ENCODE results near the gene DAP.
"Not testable (repeated sequence)": the region's sequence is repeated elsewhere in the genome, so short reads cannot be mapped to it uniquely, and the experiment has no call there.

The DAP gene

DNA sequence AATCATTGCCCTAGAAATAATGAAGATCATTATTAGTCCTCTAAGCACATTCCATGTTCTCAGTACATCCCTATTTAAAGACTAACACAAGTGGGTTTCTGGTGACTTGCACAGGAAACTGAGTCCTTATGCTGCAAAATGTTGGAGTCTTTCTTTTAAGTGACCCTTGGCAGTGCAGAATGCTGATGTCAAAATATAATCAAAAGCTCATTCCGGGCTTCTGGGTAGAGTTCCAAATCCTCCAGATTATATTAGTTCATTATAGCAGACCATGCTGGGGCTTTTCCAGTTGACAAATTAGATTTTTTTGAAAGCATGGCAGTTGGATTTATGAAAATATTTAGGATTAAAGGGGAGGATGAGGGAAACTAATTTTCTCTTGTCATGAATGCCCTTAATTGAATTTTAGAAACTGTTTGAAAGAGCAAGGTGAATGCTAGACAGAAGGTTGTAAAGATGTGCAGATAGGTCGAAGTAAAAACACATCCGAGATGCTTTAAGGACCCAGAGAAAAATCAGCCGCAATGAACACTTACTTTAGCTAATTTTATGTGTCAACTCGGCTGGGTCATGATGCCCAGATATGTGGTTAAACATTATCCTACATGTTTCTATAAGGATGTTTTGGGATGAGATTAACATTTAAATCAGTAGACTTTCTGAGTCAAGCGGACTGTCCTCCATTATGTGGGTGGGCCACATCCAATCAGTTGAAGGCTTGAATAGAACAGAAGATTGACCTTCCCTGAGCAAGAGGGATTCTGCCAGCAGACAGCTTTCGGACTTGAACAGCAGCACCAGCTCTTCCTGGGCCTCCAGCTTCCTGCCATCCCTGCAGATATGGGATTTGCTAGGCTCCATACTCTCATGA, 88.7 kb downstream of the DAP start:
- DNase-seq (ENCODE audit: low read depth) = no peak

DNA sequence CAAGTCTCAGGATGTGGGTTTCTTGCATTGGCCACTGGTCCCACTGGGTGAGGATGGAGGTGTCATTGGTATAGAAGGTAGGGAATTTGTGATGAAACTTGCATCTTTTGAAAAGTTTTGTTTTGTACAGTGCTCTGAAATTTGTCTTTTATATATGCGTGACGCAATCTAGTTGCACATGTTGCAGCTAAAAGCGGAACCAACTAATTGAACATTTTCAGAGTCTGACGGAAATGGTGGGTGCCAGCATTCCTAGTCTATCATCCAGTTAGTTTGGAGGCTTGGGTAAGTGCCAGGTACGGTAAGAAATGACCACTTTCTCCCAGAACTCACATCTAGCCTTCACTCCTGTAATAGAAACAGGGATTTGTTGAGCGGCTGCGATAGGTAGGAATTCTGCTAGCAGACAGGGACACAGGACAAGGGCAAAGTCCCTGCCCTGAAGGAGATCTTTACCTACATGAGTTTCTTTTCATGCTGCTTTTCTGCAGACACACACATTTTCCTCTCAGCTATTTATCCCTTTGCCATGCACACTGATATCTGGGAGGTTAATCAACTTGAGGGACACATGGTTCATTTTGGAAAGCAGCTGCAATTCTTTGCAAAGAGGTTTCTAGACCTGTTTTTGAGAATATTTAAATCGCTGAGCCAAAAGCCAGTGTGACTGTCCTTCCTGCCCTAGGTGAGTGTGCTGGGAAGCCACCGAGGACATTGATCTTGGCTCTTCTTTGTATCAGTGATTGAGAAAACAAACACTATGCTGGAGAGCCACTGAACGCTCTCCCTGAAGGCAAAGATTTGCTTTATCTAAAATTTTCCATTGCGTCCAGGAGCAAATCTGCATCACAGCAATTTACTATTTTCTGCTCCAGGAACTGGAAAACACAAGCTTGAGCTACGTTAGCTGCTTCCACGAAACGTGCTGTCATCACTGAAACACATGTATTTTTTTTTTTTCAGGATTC, 89.7 kb downstream of the DAP start:
- no peak for DNase-seq (ENCODE audit: low read depth)

DNA sequence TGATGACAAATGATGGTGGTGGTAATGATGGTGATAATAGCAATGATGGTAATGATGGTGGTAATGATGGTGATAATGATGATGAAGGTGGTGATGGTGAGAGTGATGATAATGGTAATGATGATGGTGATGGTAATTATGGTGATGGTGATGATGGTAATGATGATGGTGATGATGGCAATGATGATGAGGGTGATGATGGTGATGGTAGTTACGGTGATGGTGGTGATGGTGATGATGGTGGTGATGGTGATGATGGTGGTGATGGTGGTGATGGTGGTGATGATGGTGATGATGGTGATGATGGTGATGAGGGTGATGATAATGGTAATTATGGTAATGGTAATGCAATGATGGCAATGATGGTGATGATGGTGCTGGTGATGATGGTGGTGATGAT, 91.1 kb downstream of the DAP start:
- no peak for DNase-seq (ENCODE audit: low read depth)

DNA sequence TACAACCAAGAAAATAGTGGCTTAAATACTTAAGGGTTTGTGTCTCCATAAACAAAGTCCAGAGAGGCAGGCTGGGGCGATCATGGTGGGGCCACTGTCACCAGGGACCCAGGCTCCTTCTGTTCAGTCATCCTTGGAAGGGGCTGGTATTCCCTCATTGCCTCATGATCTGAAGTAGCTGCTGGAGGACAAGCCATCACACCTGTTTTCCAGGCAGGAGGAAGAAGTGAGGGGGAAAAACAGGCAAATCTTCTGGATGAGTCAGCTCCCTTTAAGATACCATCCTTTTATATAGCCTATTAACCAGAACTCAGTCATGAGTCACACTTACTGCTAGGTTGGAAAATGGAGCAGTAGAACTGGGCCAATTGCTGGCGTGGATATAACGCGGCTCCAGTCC, 92.3 kb downstream of the DAP start:
- DNase-seq (ENCODE audit: low read depth) = no peak

DNA sequence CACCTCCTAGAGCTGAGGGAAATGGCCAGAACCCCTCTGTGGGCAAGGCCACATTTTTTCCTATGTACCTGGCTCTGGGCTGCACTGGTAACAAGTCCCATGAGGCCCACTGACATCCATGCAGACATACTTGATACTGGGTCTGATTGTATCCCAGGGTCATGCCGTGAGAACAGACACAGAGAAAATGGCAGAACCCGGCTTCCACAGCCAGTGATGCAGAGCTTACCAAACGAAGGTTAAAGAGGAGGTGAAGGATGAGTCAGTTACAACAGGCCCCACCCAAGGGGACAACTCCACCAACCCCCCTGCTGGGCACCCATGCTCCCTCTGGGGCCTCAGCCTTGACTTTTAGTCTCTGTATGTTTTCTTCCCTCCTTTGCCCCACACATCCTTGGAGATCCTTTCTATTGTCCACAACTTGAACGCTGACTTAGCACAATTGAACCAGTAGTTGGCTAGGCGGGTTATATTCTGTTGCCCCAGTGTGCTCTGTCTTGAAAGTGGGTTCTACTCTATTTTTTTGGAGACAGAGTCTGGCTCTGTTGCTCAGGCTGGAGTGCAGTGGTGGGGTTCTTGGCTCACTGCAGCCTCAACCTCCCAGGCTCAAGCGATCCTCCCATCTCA, 93.5 kb downstream of the DAP start:
- no peak for DNase-seq (ENCODE audit: low read depth)

DNA sequence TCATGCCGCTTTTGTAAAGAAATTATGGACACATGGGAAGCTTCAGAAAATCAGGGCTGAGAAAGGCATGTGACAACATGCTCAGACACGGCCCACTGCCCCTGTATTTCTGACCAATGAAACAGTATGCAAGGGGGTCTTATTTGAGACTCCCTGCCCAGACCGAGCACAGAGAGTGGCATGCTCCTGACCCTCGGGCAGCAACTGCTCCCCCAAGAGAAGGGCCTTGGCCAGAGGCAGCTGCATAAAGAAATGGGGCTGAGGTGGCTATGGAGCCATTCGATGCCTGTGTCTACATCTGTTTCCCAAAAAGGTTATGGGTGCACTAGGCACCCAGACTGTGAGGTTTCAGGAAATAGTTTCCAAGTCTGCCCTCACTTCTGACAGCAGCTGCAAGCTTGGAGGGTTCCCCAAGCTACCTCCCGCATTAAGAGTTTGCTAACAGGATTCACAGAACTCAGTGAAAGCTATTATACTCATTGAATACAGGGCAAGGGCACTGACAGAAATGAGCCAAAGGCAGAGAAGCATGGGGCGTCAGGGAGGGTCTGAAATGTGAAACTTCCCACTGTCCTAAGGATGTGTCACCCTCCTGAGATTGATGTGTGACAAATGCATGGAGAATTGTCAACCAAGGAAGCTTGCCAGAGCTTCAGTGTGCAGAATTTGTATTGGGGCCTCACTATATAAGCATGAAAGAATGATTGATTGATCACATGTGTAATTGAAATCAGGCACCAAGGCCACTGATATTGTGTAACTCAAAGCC, 94.3 kb downstream of the DAP start:
- no peak for DNase-seq (ENCODE audit: low read depth)

DNA sequence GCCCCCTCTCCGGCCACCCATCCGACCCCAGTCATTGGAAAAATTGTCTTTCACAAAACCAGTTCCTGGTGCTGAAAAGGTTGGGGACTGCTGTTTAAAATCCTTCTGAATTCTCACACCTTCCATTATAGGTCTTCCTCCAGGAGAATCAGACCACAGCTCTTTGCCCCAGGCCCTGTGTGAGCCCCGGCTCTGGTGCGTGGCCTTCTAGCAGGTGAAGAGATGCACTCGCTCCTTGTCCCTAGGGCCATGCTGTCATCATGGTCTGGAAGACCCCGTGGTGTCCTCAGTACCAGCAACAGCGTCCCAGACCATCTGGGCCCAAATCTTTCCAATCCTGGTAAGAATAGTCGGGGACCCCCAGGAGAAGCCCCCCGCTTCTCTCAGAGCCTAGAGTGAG, 95.2 kb downstream of the DAP start:
- no peak for DNase-seq (ENCODE audit: low read depth)

DNA sequence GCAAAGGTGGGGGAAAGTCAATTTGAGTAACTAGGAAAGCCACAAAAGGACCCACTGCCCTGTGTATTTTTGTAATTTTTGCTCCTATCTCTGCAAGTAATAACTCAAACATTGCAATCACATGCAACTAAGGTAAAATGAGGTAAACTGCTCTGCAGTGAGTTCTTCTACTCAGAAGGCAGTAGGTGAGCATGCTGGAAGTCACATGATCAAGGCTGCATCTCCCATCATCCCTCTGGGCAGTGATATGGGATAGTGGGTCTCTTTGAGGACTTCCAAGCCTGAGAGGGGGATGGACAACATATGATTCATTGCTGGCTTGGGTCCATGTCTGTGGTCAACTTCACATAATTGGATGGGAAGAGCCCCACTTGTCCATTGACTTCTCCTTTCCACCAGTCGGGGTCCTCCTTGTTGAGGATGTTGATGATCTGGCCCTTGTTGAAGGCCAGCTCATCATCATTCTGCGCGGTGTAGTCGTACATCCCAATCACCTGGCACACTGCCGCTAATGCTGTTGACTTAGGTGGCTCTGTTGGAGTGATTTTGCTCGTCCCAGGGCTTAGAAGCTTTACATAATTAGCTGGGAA, 96.8 kb downstream of the DAP start:
- DNase-seq (ENCODE audit: low read depth) = not testable (repeated sequence)

DNA sequence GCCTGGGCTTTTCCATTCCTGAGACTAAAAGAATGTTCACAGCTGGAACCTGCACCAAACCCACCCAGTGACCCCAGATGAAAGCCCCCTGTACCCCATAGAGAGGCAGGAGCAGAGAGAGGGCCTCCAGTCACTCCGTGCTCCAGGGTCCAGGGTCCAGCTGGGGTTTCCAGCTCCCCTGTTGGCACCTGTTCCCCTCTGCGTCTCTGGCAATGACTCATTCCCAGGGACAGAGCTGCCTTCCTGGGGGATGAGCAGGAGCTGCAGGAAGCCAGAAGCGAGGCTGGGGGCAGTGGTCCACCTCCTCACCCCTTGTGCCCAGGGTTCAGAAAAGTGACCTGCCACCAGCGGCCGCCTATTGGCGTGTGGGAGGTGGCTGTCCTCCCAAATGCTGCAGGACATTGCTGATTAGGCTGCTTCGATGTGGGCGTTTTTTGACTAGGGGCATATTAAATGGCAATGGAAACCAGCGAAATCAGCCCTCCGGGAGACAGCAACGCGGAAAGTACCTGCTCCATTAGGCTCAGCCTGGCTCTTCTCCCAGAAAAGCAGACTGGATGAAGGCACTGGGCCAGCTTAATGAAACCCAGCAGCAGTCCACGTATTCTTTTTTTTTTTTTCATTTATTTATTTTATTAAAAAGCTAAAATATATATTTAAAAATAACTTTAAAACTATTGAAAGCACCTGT, 97.4 kb downstream of the DAP start:
- DNase-seq (ENCODE audit: low read depth) = no peak

DNA sequence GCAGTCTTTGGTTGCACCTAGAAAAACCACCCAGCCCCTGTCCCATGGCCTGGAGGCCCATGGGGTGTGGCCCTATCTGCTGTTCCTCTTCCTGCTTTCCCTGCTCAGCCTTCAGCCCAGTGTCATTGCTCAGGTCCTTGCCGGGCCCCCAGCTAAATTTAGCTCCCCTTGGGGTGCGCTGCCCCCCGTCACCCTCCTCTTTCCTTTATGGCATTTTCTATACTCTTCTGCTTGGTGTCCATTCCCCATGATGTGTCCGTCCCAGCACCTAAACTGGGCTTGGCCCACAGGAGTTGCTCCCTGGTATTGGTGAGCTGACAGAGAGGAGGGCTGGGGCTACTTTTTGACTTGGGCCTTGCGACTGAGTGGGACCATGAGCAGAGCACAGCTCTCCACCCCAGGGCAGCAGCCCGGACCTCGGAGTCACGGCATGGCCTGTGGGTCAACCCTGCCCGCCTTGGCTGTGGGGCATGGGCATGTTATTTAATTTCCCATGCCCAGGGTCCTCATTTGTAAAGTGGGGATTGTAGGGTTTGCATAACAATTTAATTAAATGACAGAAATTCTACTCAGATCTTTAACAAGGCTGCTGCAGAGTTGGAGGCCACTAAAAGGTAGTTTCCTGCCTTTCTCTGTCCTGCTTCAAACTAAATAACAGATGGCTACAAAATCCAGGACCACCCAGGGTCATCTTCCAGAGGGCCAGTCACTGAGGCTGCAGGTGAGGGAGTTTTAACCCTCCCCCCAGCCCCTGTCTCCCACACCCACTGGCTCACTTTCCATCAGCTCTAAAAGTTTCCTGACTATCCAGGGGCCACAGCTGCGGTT, 98.2 kb downstream of the DAP start:
- DNase-seq (ENCODE audit: low read depth) = no peak

DNA sequence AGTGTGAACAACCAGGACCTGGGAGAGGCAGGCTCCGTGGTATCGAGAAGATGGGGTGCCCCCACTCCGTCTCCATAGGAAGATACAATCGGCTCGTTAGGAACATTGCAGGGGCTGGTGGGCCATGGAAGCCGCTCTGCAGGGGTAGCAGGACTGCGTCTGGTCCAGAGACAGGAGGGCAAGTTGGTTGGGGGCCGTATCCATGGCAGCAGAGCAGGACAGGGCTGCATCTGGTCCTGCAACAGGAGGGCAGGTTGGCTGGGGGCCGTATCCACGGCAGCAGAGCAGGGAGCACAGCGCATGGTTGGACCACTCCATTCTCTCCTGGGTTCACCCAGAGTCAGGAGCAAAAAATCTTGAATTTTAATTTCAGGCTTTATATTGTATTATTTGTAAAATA, 99.0 kb downstream of the DAP start:
- no peak for DNase-seq (ENCODE audit: low read depth)

DNA sequence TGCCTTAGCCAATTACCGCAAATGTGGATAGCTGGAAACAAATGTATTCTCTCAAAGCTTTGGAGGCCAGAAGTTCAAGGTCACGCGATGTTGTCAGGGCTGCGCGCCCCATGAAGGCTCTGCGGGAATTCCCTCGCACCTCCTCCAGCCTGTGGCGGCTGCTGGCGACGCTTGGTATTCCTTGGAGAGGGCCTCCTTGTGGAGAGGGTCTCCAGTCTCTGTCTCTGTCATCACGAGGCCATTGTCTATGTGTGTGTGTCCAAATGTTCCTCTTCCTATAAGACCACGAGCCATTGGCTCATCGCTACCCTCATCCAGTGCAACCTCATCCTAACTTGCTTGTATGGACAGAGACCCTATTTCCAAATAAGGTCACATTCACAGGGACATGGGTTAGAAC, 99.6 kb downstream of the DAP start:
- DNase-seq (ENCODE audit: low read depth) = no peak

DNA sequence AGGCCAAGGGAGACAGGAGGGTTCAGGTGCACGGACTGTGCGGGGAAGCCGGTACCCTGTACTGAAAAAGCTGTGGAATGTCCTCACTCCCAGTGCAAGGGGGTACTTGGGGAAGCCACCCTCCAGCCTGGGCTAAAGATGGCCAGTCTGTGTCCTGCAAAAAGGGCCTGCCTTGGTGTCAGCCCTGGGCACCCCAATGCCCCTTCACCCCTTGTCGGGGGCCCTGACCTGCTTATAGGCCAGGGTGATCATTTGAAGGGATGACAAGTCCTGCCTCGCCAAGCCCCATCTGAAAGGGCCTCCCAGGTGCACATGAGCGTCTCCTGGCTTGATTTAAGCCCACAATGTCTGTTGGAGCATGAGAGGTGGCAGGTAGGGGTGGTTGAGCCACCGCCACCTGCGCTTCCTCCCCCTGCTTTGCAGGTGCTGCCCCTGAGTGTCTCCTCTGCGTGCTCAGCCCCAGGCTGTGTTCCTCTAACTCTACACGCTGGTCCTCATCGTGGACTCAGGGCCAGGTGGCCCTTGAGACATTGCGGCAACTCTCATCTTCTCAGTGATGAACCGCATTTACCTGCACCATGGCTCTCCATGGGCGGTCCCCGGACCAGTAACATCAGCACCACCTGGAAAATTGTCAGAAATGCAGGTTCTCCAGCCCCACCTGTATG, 100.2 kb downstream of the DAP start:
- DNase-seq (ENCODE audit: low read depth) = no peak

DNA sequence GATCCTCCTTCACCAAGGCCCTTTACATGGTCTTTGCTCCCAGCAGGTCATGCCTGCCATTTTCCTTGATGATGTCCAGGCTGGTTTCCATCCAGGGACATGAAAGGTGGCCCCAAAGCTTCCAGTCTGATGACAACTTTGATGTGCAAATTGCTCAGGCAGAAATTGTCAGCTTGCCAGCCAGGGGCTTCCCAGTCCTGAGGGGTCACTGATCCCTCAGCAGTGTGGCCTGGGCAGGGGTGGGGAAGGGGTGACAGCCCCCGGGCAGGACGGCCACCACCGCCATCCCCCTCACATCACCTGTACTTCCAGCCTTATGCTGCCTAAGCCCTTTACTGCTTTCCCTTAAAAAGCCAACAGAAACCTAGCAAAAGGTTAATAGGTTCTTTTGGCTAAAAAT, 100.9 kb downstream of the DAP start:
- no peak for DNase-seq (ENCODE audit: low read depth)

DNA sequence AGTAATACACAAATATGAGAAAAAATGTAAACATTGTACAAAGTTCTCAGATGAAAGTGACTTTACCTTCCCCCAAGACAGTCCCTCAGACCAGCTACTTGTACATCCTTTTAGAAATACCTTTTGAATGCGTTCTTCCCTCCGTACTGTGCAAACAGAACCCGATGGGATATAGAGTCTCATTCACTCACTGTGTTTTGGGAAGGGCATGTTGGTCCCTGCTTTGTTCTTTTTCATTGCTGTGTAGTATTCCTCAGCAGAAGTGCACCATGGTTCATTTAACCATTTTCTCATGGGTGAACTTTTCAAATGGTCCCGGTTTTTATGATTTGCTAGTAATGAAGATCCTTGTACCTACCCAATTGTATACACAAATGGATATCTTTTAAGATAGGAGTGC, 102.8 kb downstream of the DAP start:
- no peak for DNase-seq (ENCODE audit: low read depth)

DNA sequence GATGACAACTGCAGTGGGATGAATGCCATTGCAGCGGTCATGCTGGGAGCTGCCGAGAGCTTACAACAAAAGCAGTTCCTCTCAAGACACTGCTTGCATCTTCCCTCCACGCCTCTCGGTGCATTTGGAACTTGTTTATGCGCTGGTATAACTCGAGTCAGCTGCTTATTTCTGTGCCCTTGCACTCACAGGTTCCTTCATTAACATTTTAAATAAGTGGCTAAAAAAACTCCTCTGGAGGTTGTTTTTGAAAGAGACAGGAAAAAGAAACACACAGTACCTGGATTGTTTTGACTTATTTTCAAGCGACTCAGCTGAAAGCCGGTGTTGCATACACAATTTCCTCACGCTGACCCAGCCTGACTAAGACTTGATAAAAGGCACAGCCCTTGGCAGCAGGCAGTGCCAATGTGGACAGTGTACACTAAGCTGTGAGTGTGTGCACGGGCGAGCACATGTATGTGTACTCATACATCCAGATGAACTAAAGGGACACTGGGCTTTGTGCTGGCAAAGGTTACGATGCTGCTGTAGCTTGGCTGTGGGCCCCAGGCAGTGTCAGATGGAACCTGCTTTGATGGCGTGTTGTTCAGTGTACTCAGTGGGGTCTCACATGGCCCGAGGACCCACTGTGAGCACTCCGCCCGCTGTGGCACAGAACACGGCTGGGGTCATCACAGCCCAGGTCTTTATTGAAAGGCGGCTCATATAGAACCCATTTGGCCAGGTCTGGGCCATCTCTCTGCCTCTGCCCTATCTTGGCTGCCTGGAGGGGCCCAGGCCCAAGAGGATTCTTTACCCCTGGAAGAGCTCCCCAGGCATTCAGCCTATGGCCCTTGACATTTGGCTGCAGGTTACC, 104.8 kb downstream of the DAP start:
- DNase-seq (ENCODE audit: low read depth) = no peak

DNA sequence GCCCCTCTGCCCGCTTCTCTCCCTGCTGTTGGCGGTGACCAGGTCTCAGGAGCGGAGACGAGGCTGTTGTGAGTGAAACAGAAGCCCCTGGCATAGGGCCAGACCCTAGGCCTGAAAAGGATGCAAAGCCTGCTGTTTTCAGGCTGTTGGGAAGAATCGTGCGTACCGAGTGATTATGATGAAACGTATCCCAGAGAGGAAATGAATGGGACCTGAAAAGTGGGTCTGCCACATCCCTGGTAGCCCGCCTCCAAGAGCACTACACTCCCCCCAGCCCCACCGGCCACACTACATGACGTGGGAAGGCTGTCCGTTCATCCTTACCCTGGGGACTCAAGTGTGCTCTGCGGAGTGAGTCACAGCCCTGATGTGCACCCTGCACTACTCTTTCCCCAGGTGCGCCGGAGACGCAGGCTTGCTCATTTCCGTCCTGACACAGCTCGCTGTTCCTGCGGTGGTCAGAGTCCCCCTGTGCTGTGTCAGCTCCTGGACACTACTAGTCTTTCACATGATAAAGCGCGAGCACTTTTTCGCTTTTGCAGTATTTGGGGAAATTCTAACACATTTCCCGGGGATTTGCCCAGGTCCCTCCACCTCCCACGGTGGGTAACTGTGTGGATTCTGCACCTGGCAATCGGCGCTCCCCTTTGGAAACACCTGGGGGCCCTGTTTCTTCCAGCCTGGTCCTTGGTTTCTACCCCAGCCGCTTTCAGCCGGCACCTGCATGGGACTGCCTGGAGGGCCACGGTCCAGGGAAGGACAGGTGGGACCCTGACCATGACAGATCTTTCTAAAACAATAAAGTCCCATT, 105.7 kb downstream of the DAP start:
- DNase-seq (ENCODE audit: low read depth) = no peak

DNA sequence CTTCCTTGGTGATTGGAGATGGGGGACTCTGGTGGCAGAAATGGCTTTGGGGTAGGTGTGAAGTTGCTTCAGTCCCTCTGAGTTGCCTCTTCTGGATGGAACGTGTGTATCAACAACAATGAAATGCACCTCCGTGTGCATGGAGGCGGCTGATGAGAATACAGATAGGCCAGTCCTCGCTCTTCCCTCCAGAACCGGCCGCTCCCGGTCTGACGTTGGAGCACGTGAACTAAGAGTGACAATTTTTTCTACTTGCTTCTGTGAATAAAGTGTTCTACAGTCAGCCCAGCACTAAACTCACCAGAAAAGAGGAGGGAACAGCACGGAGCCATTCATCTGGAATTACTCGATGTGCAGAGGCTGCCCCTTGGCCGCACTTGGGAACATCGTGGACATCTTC, 106.5 kb downstream of the DAP start:
- no peak for DNase-seq (ENCODE audit: low read depth)
